Femur (tissue), 1 donor: ENCODE measurements around the gene RINL.
A peak's percentile ranks its signal among the peaks of the same experiment; 100 is the strongest.
"Not testable (repeated sequence)": the region's sequence is repeated elsewhere in the genome, so short reads cannot be mapped to it uniquely, and the experiment has no call there.

ENCODE experiments used
- DNase-seq: peaks from one replicate; pipeline ENCODE4 v3.0.0-alpha.2; 2017

Gene RINL

GRCh38 chr19:38831142-38831605 lies 46.9 kb downstream of the RINL start:
- peak; percentile 73 for DNase-seq

- no peak for DNase-seq
These were observed 47.9 kb downstream of the RINL start for GRCh38 chr19:38830039-38830733.

GRCh38 chr19:38829203-38829602 lies 48.9 kb downstream of the RINL start:
- not testable (repeated sequence) for DNase-seq

GRCh38 chr19:38826856-38827551 lies 51.1 kb downstream of the RINL start:
- DNase-seq: no peak

GRCh38 chr19:38825936-38826335 lies 52.1 kb downstream of the RINL start:
- DNase-seq: not testable (repeated sequence)

- DNase-seq: not testable (repeated sequence)
These were observed 56.7 kb downstream of the RINL start for GRCh38 chr19:38821230-38821825.

- DNase-seq: no peak
These were observed 58.7 kb downstream of the RINL start for GRCh38 chr19:38819231-38819920.
